ENCODE results near the gene YIF1A. TPM values are rescaled to one million over a fixed set of nuclear protein-coding genes. Genes with fewer than 3 reads are reported as not detected.

YIF1A gene
- total and polyA plus RNA-seq, 4 donors = 93.0 to 136 (median 117) TPM

- Histone ChIP-seq H3K27ac (ENCODE audit: low read depth in 1 of 2, low read length in 2 of 2) (no peak overlapping the region), H3K27me3 (ENCODE audit: control insufficient read depth in 4 of 4, insufficient read depth in 4 of 4, low read length in 3 of 4) (no peaks in the 10 kb centered on the region), H3K9me3 (ENCODE audit: control insufficient read depth in 4 of 4, low read length in 3 of 4) (no peaks in the 10 kb centered on the region), H3K4me3 (ENCODE audit: low read depth in 1 of 3, low read length in 3 of 3) (no peak overlapping the region), H3K36me3 (ENCODE audit: control insufficient read depth in 4 of 4, insufficient read depth in 3 of 4, low read depth in 1 of 4, low read length in 3 of 4) (peaks cover 0 to 4% (median 0%) of the 10 kb centered on the region in 4 donors), H3K4me1 (ENCODE audit: control insufficient read depth in 4 of 4, insufficient read depth in 4 of 4, low read length in 3 of 4) (no peaks in the 10 kb centered on the region), H3K9ac (ENCODE audit: low read depth in 1 of 2, low read length in 2 of 2) (no peak overlapping the region)
- no peak for TF ChIP-seq JUND (IDR thresholded peaks at IDR 0.05)
- no peak for TF ChIP-seq ATF3 (IDR thresholded peaks at IDR 0.05)
- TF ChIP-seq YY1 (IDR thresholded peaks at IDR 0.05) = no peak
- no peak for TF ChIP-seq GABPA (IDR thresholded peaks at IDR 0.05 in 1 of 2, conservative IDR thresholded peaks at IDR 0.05 in 1 of 2)
- no peak for TF ChIP-seq SP1 (IDR thresholded peaks at IDR 0.05)
- no peak for TF ChIP-seq TAF1 (conservative IDR thresholded peaks at IDR 0.05)
- no peak for TF ChIP-seq REST (IDR thresholded peaks at IDR 0.05)
- no peak for TF ChIP-seq HNF4G (IDR thresholded peaks at IDR 0.05)
- TF ChIP-seq NR2F2 (IDR thresholded peaks at IDR 0.05) = no peak
- TF ChIP-seq MAX (IDR thresholded peaks at IDR 0.05) = no peak
- no peak for TF ChIP-seq CTCF (IDR thresholded peaks at IDR 0.05; ENCODE audit: low read depth, low read length, missing input control)
- TF ChIP-seq EGR1 (IDR thresholded peaks at IDR 0.05; ENCODE audit: low read depth in 2 of 2) = no peak
- no peak for TF ChIP-seq RAD21 (IDR thresholded peaks at IDR 0.05)
- TF ChIP-seq RXRA (IDR thresholded peaks at IDR 0.05) = no peak
- DNase-seq (ENCODE audit: low spot score) = no peak
- 90% methylated on average over 6 of the region's 6 CpGs for WGBS
Measured at GRCh38 chr11:66248903-66249302, 40.0 kb downstream of the YIF1A start.

GRCh38 chr11:66247801-66248200 is 41.1 kb downstream of the YIF1A start:
- H3K4me3 ChIP-seq (ENCODE audit: low read depth in 1 of 3, low read length in 3 of 3) = no peak overlapping the region
- no peak overlapping the region for H3K27ac ChIP-seq (ENCODE audit: low read depth in 1 of 2, low read length in 2 of 2)
- TF ChIP-seq HNF4G (IDR thresholded peaks at IDR 0.05) (no peak), ATF3 (IDR thresholded peaks at IDR 0.05) (no peak), FOXA2 (IDR thresholded peaks at IDR 0.05) (no peak), RAD21 (IDR thresholded peaks at IDR 0.05) (no peak), CTCF (IDR thresholded peaks at IDR 0.05; ENCODE audit: low read depth, low read length, missing input control) (no peak), HNF4A (conservative IDR thresholded peaks at IDR 0.05) (no peak), FOXA1 (IDR thresholded peaks at IDR 0.05) (no peak), YY1 (IDR thresholded peaks at IDR 0.05) (no peak), REST (IDR thresholded peaks at IDR 0.05) (no peak), TAF1 (conservative IDR thresholded peaks at IDR 0.05) (no peak), GABPA (IDR thresholded peaks at IDR 0.05 in 1 of 2, conservative IDR thresholded peaks at IDR 0.05 in 1 of 2) (no peak), EGR1 (IDR thresholded peaks at IDR 0.05; ENCODE audit: low read depth in 2 of 2) (no peak)
- 98% methylated on average over 3 of the region's 3 CpGs for WGBS
- H3K9me3 ChIP-seq (ENCODE audit: control insufficient read depth in 4 of 4, low read length in 3 of 4) = no peaks in the 10 kb centered on the region
- no peak overlapping the region for H3K9ac ChIP-seq (ENCODE audit: low read depth in 1 of 2, low read length in 2 of 2)
- peaks cover 0 to 5% (median 0%) of the 10 kb centered on the region in 4 donors for H3K36me3 ChIP-seq (ENCODE audit: control insufficient read depth in 4 of 4, insufficient read depth in 3 of 4, low read depth in 1 of 4, low read length in 3 of 4)
- DNase-seq (ENCODE audit: low spot score) = no peak
- H3K27me3 ChIP-seq (ENCODE audit: control insufficient read depth in 4 of 4, insufficient read depth in 4 of 4, low read length in 3 of 4) = no peaks in the 10 kb centered on the region
- no peaks in the 10 kb centered on the region for H3K4me1 ChIP-seq (ENCODE audit: control insufficient read depth in 4 of 4, insufficient read depth in 4 of 4, low read length in 3 of 4)
